ENCODE results near the gene REG1B. TPM values are rescaled to one million over a fixed set of nuclear protein-coding genes. Genes with fewer than 3 reads are reported as not detected.

REG1B gene
- polyA plus RNA-seq, 6 donors from 2014 or later = not detected

GRCh38 chr2:79105259-79105658, 17.5 kb upstream of the REG1B start:
- Mint-ChIP-seq H3K9me3 (peaks cover 0 to 21% (median 10%) of the 10 kb centered on the region in 7 donors), H3K4me1 (peaks cover 10 to 11% (median 10%) of the 10 kb centered on the region in 3 donors), H3K4me3 (no peak overlapping the region), H3K36me3 (no peaks in the 10 kb centered on the region), H3K27me3 (no peaks in the 10 kb centered on the region), H3K27ac (no peak overlapping the region)
- no peak for ATAC-seq (ENCODE audit: low read depth in 2 of 2)
- DNase-seq = no peak

- H3K27me3 Mint-ChIP-seq = no peaks in the 10 kb centered on the region
- peaks cover 0 to 3% of the 10 kb centered on the region in 2 donors for H3K36me3 Mint-ChIP-seq
- no peak overlapping the region for H3K4me3 Mint-ChIP-seq
- no peak for DNase-seq
- no peak overlapping the region for H3K27ac Mint-ChIP-seq
- peaks cover 17 to 30% (median 22%) of the 10 kb centered on the region in 3 donors for H3K4me1 Mint-ChIP-seq
- ATAC-seq (ENCODE audit: low read depth in 2 of 2) = no peak
- peaks cover 2 to 21% (median 8%) of the 10 kb centered on the region in 7 donors for H3K9me3 Mint-ChIP-seq
Measured at GRCh38 chr2:79103214-79103613, 15.4 kb upstream of the REG1B start.

GRCh38 chr2:79101024-79101423, 13.2 kb upstream of the REG1B start:
- peak overlapping the region; percentile 82 to 98 (median 97) for H3K27ac Mint-ChIP-seq
- peaks cover 7 to 24% (median 15%) of the 10 kb centered on the region in 7 donors for H3K9me3 Mint-ChIP-seq
- H3K4me1 Mint-ChIP-seq = peaks cover 23 to 35% (median 33%) of the 10 kb centered on the region in 3 donors
- H3K36me3 Mint-ChIP-seq = peaks cover 0 to 11% of the 10 kb centered on the region in 2 donors
- no peaks in the 10 kb centered on the region for H3K27me3 Mint-ChIP-seq
- H3K4me3 Mint-ChIP-seq = peak overlapping the region; percentile 7 to 84 (median 64)
- DNase-seq (no peak), ATAC-seq (ENCODE audit: low read depth in 2 of 2) (no peak)

- H3K27ac Mint-ChIP-seq = peak overlapping the region; percentile 82 to 98 (median 97)
- ATAC-seq (ENCODE audit: low read depth in 2 of 2) = peak; percentile 85 to 87
- H3K36me3 Mint-ChIP-seq = peaks cover 0 to 11% of the 10 kb centered on the region in 2 donors
- no peaks in the 10 kb centered on the region for H3K27me3 Mint-ChIP-seq
- peak overlapping the region; percentile 51 to 84 (median 66) for H3K4me3 Mint-ChIP-seq
- H3K9me3 Mint-ChIP-seq = peaks cover 7 to 24% (median 15%) of the 10 kb centered on the region in 7 donors
- peaks cover 23 to 35% (median 33%) of the 10 kb centered on the region in 3 donors for H3K4me1 Mint-ChIP-seq
- peak; percentile 69 for DNase-seq
Measured at GRCh38 chr2:79100285-79100684, 12.5 kb upstream of the REG1B start.

- H3K4me3 Mint-ChIP-seq = peak overlapping the region in 7 of 8 donors; percentile 3 to 84 (median 67)
Measured at GRCh38 chr2:79099140-79099686, 11.4 kb upstream of the REG1B start.

GRCh38 chr2:79097843-79098242, 10.1 kb upstream of the REG1B start:
- Mint-ChIP-seq H3K4me1 (peaks cover 23 to 35% (median 33%) of the 10 kb centered on the region in 3 donors), H3K9me3 (peaks cover 7 to 24% (median 15%) of the 10 kb centered on the region in 7 donors), H3K36me3 (peaks cover 0 to 11% of the 10 kb centered on the region in 2 donors), H3K27ac (peak overlapping the region; percentile 82 to 98 (median 88)), H3K27me3 (no peaks in the 10 kb centered on the region), H3K4me3 (peak overlapping the region in 5 of 8 donors; percentile 1 to 56 (median 22))
- DNase-seq (no peak), ATAC-seq (ENCODE audit: low read depth in 2 of 2) (no peak)

More at GRCh38 chr2:79099140-79099686, 11.4 kb upstream of the REG1B start:
- Mint-ChIP-seq H3K9me3 (peaks cover 7 to 24% (median 15%) of the 10 kb centered on the region in 7 donors), H3K36me3 (peaks cover 0 to 11% of the 10 kb centered on the region in 2 donors), H3K27me3 (no peaks in the 10 kb centered on the region), H3K27ac (peak overlapping the region; percentile 82 to 98 (median 97)), H3K4me1 (peaks cover 23 to 35% (median 33%) of the 10 kb centered on the region in 3 donors)
- peak; percentile 42 to 44 for ATAC-seq (ENCODE audit: low read depth in 2 of 2)
- DNase-seq = peak; percentile 48

- no peaks in the 10 kb centered on the region for H3K27me3 Mint-ChIP-seq
- H3K9me3 Mint-ChIP-seq = peaks cover 0 to 7% (median 0%) of the 10 kb centered on the region in 7 donors
- no peak overlapping the region for H3K4me3 Mint-ChIP-seq
- DNase-seq (no peak), ATAC-seq (ENCODE audit: low read depth in 2 of 2) (no peak)
- H3K4me1 Mint-ChIP-seq = peaks cover under 1 to 8% (median 2%) of the 10 kb centered on the region in 3 donors
- no peaks in the 10 kb centered on the region for H3K36me3 Mint-ChIP-seq
- H3K27ac Mint-ChIP-seq = no peak overlapping the region
Measured at GRCh38 chr2:79090693-79091092, 2.9 kb upstream of the REG1B start.

GRCh38 chr2:79086255-79086654, 1.5 kb downstream of the REG1B start:
- H3K4me3 Mint-ChIP-seq = no peak overlapping the region
- peaks cover 0 to 11% of the 10 kb centered on the region in 2 donors for H3K36me3 Mint-ChIP-seq
- peak overlapping the region in 1 of 6 donors; percentile 12 for H3K27ac Mint-ChIP-seq
- no peaks in the 10 kb centered on the region for H3K27me3 Mint-ChIP-seq
- DNase-seq = no peak
- H3K4me1 Mint-ChIP-seq = peaks cover 24 to 31% (median 26%) of the 10 kb centered on the region in 3 donors
- no peak for ATAC-seq (ENCODE audit: low read depth in 2 of 2)
- H3K9me3 Mint-ChIP-seq = peaks cover 0 to 7% (median 5%) of the 10 kb centered on the region in 7 donors

- Mint-ChIP-seq H3K27ac (peak overlapping the region in 4 of 6 donors; percentile 18 to 78 (median 50)), H3K4me3 (peak overlapping the region in 1 of 8 donors; percentile 64), H3K27me3 (no peaks in the 10 kb centered on the region), H3K9me3 (peaks cover 0 to 7% (median 5%) of the 10 kb centered on the region in 7 donors), H3K36me3 (peaks cover 0 to 11% of the 10 kb centered on the region in 2 donors), H3K4me1 (peaks cover 26 to 39% (median 30%) of the 10 kb centered on the region in 3 donors)
- ATAC-seq (ENCODE audit: low read depth in 2 of 2) = no peak
- DNase-seq = no peak
Measured at GRCh38 chr2:79085382-79085781, 2.4 kb downstream of the REG1B start.

- DNase-seq (no peak), ATAC-seq (ENCODE audit: low read depth in 2 of 2) (no peak)
- Mint-ChIP-seq H3K27ac (peak overlapping the region in 4 of 6 donors; percentile 25 to 95 (median 76)), H3K36me3 (peaks cover 0 to 11% of the 10 kb centered on the region in 2 donors), H3K9me3 (peaks cover 0 to 7% (median 5%) of the 10 kb centered on the region in 7 donors), H3K27me3 (no peaks in the 10 kb centered on the region), H3K4me3 (peak overlapping the region in 6 of 8 donors; percentile 27 to 75 (median 64)), H3K4me1 (peaks cover 30 to 47% (median 32%) of the 10 kb centered on the region in 3 donors)
Measured at GRCh38 chr2:79084495-79085135, 3.2 kb downstream of the REG1B start.

- Mint-ChIP-seq H3K9me3 (peaks cover under 1 to 7% (median 5%) of the 10 kb centered on the region in 7 donors), H3K4me3 (peak overlapping the region in 5 of 8 donors; percentile 7 to 75 (median 64)), H3K27ac (peak overlapping the region; percentile 25 to 84 (median 56)), H3K4me1 (peaks cover 34 to 56% (median 36%) of the 10 kb centered on the region in 3 donors), H3K36me3 (peaks cover 0 to 11% of the 10 kb centered on the region in 2 donors), H3K27me3 (no peaks in the 10 kb centered on the region)
- peak; percentile 35 to 45 for ATAC-seq (ENCODE audit: low read depth in 2 of 2)
- no peak for DNase-seq
Measured at GRCh38 chr2:79083597-79084251, 4.1 kb downstream of the REG1B start.

GRCh38 chr2:79082987-79083386, 4.8 kb downstream of the REG1B start:
- Mint-ChIP-seq H3K27me3 (no peaks in the 10 kb centered on the region), H3K27ac (peak overlapping the region in 2 of 6 donors; percentile 15 to 55), H3K9me3 (peaks cover 5 to 11% (median 5%) of the 10 kb centered on the region in 7 donors), H3K4me3 (no peak overlapping the region), H3K4me1 (peaks cover 34 to 59% (median 36%) of the 10 kb centered on the region in 3 donors), H3K36me3 (peaks cover 0 to 11% of the 10 kb centered on the region in 2 donors)
- ATAC-seq (ENCODE audit: low read depth in 2 of 2) (no peak), DNase-seq (no peak)

- no peaks in the 10 kb centered on the region for H3K4me1 Mint-ChIP-seq
- no peaks in the 10 kb centered on the region for H3K36me3 Mint-ChIP-seq
- ATAC-seq (ENCODE audit: low read depth in 2 of 2) (no peak), DNase-seq (no peak)
- peaks cover 4 to 23% (median 13%) of the 10 kb centered on the region in 3 donors for H3K27me3 Mint-ChIP-seq
- no peak overlapping the region for H3K27ac Mint-ChIP-seq
- H3K4me3 Mint-ChIP-seq = no peak overlapping the region
- peaks cover 0 to 3% (median 0%) of the 10 kb centered on the region in 7 donors for H3K9me3 Mint-ChIP-seq
Measured at GRCh38 chr2:79071078-79071477, 16.7 kb downstream of the REG1B start.

Measured in naive B cell (primary cell).